ENCODE data around the gene MAML3.

Gene MAML3

DNA sequence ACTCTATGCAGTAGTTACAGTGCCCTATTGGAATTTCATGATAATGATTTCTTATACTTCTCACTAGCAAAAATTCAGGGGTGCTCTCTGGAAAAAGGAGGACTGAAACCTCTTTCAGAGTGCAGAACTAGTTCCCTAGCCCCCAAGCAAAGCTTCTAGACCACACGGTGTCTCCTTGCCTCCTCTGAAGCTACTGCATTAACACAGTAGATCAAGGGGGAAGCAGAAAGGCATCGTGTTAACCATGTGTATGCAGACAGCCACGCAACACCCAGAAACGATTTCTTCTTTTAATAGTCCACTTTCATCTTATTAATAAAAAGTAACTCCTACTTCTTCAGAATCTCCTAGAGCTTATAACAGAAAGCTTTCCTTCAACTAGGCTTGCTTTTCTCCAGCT lies 44.7 kb downstream of the MAML3 start:
- TF ChIP-seq, protein P1, sequence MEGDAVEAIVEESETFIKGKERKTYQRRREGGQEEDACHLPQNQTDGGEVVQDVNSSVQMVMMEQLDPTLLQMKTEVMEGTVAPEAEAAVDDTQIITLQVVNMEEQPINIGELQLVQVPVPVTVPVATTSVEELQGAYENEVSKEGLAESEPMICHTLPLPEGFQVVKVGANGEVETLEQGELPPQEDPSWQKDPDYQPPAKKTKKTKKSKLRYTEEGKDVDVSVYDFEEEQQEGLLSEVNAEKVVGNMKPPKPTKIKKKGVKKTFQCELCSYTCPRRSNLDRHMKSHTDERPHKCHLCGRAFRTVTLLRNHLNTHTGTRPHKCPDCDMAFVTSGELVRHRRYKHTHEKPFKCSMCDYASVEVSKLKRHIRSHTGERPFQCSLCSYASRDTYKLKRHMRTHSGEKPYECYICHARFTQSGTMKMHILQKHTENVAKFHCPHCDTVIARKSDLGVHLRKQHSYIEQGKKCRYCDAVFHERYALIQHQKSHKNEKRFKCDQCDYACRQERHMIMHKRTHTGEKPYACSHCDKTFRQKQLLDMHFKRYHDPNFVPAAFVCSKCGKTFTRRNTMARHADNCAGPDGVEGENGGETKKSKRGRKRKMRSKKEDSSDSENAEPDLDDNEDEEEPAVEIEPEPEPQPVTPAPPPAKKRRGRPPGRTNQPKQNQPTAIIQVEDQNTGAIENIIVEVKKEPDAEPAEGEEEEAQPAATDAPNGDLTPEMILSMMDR (IDR thresholded peaks at IDR 0.05) = no peak
- H3K4me1 Mint-ChIP-seq = peaks cover 60% of the 10 kb centered on the region
- no peak overlapping the region for H3K4me3 Mint-ChIP-seq
- DNase-seq = no peak
- no peaks in the 10 kb centered on the region for H3K9me3 Mint-ChIP-seq
- H3K36me3 Mint-ChIP-seq (ENCODE audit: low read depth) = peaks cover 25% of the 10 kb centered on the region
- H3K27ac Mint-ChIP-seq = no peak overlapping the region
- no peaks in the 10 kb centered on the region for H3K27me3 Mint-ChIP-seq (ENCODE audit: low read depth, poor library complexity)

DNA sequence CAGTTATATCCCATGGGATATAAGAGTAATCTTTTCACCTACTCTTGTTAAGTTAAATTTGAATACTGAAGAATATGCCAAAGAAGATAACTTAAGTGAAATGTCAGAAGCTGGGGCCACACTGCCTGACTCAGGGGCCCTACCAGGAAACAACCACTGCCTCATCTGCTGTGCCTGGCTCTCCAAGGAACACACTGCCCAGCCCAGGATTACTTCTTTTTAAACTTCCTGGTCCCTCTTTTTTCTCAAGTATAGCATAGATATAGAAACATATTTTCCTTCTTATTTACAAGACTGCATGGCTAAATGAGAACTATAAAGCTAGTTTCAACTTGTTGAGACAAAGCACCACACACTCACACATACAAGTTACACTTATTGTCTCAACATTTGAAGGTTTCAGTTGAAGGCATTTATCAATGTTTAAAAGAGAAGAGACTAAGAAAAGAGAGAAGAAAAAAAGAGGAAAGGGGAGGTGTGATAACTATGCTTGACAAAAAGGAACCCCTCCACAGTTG lies 45.2 kb downstream of the MAML3 start:
- Mint-ChIP-seq H3K4me3 (no peak overlapping the region), H3K9me3 (no peaks in the 10 kb centered on the region), H3K4me1 (peaks cover 56% of the 10 kb centered on the region), H3K27me3 (ENCODE audit: low read depth, poor library complexity) (no peaks in the 10 kb centered on the region), H3K27ac (no peak overlapping the region), H3K36me3 (ENCODE audit: low read depth) (peaks cover 22% of the 10 kb centered on the region)
- no peak for DNase-seq
- TF ChIP-seq, protein P1 (IDR thresholded peaks at IDR 0.05) = no peak

DNA sequence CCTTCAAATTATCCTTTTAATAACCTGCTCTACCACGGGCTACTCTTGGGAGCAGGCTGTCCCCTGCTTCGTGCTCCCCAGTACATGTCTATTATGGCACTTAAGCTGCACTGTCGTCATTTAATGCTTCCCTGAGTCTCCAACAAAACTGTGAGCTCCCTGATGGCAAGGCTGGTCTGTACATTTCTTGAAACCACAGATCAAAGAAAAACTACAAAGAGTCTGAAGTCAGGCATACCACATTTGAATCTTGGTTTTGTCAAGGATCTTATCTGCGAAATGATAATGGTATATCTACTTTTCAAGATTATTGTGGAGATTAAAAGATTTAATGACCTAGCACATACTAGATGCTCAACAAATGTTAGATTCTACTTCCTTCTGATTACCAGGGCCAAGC lies 45.7 kb downstream of the MAML3 start:
- Mint-ChIP-seq H3K9me3 (no peaks in the 10 kb centered on the region), H3K4me1 (peaks cover 56% of the 10 kb centered on the region), H3K27me3 (ENCODE audit: low read depth, poor library complexity) (no peaks in the 10 kb centered on the region), H3K4me3 (no peak overlapping the region), H3K36me3 (ENCODE audit: low read depth) (peaks cover 26% of the 10 kb centered on the region), H3K27ac (no peak overlapping the region)
- DNase-seq = no peak
- TF ChIP-seq, protein P1 (IDR thresholded peaks at IDR 0.05) = no peak

DNA sequence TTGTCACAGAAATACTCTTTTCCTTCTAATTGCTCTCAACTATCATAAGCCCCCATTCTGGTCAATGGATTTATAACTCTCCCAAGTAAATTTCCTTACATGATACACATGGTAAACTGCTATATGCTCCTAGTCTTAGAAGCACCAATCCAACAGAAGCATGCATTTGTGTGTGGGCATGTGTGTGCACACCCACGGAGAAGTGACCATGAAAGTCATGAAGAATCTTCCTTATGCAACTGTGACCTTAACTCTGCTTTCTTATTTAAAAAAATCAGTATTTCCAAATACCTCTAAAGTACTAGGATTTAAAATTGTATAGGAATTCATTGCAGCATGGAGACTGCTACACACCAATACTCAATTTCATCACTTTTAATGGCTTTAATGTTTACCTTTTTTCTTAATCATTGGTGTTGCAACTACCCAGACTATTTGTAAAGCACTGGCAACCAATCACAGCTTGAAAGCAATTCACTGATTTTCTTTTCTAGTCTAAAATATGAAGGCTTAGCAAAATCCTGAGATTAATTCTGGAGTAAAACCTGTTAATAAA lies 47.6 kb downstream of the MAML3 start:
- no peak overlapping the region for H3K4me3 Mint-ChIP-seq
- peaks cover 3% of the 10 kb centered on the region for H3K9me3 Mint-ChIP-seq
- peaks cover 36% of the 10 kb centered on the region for H3K36me3 Mint-ChIP-seq (ENCODE audit: low read depth)
- no peak for DNase-seq
- TF ChIP-seq, protein P1 (IDR thresholded peaks at IDR 0.05) = no peak
- H3K4me1 Mint-ChIP-seq = peaks cover 45% of the 10 kb centered on the region
- no peak overlapping the region for H3K27ac Mint-ChIP-seq
- no peaks in the 10 kb centered on the region for H3K27me3 Mint-ChIP-seq (ENCODE audit: low read depth, poor library complexity)

DNA sequence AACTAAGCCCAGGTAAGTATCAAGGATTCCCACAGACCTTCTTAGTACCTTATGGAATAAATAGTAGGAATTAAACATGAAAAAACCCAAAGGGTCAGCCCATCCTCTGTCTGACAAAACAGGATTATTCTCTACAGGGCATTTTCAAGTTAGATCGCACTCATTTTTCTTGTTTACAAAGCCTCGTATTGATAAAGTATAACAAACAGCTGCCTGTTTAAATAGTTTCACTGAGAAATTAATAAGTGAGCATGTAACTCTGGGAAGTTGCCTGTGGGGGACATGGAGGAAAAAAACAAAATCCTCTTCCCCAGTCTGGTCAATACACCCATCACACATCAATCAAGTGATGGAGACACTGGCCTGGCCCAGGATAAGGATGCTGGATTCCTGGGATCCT lies 48.5 kb downstream of the MAML3 start:
- Mint-ChIP-seq H3K4me1 (peaks cover 48% of the 10 kb centered on the region), H3K36me3 (ENCODE audit: low read depth) (peaks cover 36% of the 10 kb centered on the region), H3K4me3 (no peak overlapping the region), H3K9me3 (peaks cover 3% of the 10 kb centered on the region), H3K27me3 (ENCODE audit: low read depth, poor library complexity) (no peaks in the 10 kb centered on the region), H3K27ac (no peak overlapping the region)
- no peak for DNase-seq
- TF ChIP-seq, protein P1 (IDR thresholded peaks at IDR 0.05) = no peak

DNA sequence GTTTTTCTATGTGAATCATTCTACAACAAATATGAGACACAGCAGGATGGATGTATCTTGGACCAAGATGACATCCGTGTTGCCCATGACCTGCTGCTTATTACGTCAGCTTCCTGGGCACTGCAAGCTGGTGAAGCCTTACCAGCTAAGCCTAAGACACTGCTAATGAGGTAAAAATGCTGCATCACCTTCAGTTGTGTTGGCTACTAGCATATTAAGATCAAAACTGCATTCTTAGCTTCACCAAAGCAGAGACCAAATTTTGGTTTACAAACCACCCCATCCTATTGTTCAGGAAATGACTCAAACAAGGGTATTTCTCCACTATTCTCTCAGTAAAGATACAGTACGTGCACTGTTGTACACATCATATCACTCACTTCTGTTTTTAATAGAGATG lies 50.3 kb downstream of the MAML3 start:
- TF ChIP-seq, protein P1 (IDR thresholded peaks at IDR 0.05) = no peak
- H3K9me3 Mint-ChIP-seq = peaks cover 3% of the 10 kb centered on the region
- no peak for DNase-seq
- H3K27me3 Mint-ChIP-seq (ENCODE audit: low read depth, poor library complexity) = no peaks in the 10 kb centered on the region
- H3K27ac Mint-ChIP-seq = no peak overlapping the region
- peaks cover 36% of the 10 kb centered on the region for H3K36me3 Mint-ChIP-seq (ENCODE audit: low read depth)
- H3K4me3 Mint-ChIP-seq = no peak overlapping the region
- H3K4me1 Mint-ChIP-seq = peaks cover 48% of the 10 kb centered on the region
